EH (cell line): Measurements from ENCODE around the gene FAM20C.

Experiments used
- DNase-seq: peaks from one replicate; pipeline ENCODE4 v3.0.0-alpha.2; 2015; ENCODE audit warnings: low read depth

FAM20C gene

DNA sequence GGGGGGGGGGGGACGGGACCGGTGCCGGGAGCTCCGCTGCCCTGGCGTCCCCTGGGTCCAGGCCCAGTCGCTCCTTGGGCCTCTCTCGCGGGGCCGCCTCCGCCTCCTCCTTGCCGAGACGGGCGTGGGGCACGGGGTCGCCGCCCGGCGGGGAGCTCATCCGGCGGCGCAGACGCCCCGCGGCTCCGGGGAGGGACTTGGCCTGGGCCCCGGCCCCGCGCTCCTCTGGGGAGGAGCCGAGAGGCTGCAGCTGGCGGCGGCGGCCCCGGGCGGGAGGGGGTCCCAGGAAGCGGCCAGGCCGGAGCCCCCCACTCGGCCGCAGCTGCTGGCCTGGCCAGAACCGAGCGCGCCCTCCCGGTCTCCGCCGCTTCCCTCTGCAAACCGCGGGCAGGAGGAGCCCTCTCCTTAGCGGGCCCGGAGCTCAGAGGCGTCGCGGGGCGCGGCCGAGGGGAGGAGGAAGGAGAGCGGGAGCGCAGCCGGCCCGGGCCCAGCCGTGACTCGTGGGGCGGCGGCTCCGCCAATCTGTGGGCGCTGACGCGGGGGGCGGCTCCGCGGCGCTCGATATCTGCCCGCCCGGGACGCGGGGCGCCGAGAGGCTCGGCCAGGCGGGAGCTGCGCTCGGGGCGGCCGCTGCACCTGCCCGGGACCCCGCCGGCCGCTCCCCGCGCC lies at the start of gene FAM20C:
Gene FAM20C (plus strand): TSS at position 591 of the 669 bp plus-strand sequence. CDS start 629 bp downstream, outside the sequence.
- DNase-seq = peak; percentile 87

DNA sequence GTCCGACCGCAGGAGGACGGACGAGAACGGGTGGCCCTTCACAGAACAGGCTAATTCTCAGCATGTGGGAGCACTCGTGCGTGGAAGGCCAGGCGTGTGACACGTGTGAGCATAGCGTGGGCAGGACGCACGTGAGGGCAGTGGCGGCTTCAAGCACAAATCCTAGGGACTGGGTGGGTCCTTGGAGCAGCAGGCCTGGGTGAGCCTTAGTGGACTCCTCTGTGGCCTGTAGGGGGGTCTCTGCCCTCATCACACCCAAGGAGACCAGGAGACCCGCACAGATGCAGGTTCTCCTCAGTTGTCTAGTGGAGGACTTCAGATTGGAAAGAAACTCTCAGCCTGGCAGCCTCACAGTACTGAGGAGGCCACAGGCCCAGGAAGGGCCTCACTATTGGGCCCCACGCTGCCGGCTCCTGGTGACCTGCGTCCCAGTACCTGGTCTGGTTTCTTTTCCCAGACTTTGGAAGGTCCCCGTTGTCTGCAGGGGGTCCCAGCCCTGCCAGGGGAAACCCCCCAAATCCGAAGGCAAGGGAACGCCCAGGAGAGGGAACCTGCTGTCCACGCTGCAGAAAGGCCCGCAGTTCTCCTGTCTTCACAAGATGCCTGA lies 49.1 kb upstream of the FAM20C start:
- DNase-seq = no peak

DNA sequence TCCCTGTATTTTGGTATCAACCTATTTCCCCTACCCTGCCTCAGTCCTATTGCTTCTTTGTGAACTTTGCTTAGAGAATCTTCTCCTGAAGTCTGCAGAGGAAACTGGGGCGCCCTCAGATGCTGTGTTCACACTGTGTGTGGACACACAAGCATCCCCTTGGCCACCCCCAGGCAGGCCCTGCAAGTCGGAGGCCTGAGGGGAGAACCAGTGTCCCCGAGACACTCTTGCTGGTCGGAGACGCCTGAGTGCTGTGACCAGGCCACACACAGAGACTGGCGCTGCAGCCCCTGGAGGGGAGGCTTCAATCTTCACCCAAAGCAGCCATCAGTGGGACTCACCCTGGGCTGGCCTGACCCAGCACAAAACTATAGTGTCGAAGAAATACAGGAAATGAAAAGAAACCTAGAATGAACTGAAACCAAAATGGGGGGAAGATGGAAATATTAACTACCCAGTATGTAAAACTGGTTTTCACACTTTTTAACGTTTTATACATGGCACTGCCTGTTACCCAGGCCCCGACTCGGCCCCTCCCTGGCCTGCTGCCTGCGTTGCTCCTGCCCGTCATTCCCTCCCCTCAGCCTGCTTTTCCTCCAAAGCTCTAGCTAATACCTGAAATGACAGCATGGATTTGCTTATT lies 48.4 kb upstream of the FAM20C start:
- no peak for DNase-seq

DNA sequence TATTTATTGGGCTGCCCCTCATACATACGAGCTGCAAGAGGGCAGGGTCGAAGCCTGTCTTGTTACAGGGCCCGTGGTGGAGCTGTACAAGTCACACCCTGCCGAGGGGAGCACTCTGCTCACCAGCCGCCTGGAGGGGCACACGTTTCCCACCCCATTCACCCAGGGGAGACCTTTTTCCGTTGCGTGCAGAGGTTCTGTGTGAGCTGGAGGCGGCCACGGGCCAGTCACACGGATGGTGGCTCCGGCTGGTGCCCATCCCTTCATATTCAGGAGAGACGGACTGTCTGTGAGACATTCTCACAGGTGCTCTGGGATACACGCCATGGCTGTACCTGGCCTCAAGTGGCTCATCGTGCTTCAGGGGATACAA lies 47.9 kb upstream of the FAM20C start:
- no peak for DNase-seq

DNA sequence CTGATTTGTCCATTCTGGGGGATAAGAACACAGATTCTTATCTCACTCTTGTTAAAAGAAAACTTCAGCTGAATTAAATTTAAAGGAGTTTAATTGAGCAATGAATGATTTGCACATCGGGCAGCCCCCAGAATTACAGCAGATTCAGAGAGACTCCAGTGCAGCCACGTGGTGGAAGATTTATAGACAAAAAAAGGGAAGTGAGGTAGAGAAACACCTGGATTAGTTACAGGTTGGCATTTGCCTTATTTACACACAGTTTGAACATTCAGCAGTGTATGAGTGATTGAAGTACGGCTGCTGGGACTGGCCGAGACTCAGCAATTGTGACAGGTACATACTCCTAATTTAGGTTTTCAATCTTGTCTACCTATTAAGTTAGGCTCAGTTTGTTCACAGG lies 46.5 kb upstream of the FAM20C start:
- DNase-seq = no peak

DNA sequence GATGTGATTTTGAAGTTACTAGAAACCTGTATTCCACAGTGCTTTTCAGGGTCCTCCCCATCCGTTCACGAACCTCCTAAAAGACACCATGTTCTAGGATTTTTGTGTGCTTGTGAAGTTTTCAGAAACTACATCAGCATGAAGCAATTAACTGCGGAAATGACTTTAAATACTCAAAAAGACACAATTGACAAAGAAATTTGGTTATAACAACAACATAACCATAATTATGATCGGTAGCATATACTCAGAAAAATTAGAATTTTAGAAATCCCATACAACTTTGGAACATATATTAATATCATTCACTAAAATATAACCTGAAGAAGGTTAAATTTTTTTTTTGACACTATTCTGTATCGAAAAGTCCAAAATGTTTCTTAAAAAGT lies 43.8 kb upstream of the FAM20C start:
- DNase-seq = no peak

DNA sequence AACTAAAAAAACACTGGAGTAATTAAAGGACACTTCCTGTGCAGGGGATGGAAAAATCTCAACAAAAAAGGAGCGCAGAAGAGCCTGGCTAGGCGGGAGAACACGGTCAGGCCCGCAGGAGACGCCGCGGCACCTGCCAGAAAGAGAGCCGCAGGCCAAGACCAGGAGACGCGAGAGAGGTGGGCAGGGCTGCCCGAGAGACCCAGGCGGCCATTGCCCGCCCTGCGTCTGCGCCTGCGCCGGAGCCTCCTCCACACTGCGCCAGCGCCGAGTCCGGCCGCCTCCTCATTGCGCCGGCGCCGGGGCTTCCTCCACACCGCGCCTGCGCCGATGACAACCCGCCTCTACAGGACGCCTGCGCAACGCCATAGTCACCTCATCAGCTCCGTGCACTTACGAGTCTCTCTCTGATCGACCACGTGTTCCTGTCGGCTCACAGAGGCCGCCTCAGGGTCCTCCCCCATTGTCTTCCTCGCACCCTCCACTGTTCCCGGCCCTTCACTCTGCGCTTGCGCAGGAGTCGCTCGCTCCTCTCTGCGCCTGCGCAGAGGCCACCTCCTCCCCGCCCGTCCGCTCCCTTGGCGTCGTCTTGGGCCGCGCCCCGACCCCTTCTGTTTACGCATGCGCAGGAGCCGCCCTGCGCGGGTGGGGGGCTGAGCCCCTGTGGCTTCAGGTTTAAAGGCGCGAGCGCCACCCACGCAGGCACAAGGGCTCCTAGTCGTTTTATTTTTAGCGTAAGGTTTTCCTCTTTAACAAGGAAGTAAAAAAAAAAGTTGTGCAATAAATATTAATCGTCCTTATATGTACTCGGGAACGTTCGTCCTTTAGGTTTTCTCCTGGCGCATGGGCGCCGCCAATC lies 43.2 kb upstream of the FAM20C start:
- DNase-seq = peak; percentile 100

DNA sequence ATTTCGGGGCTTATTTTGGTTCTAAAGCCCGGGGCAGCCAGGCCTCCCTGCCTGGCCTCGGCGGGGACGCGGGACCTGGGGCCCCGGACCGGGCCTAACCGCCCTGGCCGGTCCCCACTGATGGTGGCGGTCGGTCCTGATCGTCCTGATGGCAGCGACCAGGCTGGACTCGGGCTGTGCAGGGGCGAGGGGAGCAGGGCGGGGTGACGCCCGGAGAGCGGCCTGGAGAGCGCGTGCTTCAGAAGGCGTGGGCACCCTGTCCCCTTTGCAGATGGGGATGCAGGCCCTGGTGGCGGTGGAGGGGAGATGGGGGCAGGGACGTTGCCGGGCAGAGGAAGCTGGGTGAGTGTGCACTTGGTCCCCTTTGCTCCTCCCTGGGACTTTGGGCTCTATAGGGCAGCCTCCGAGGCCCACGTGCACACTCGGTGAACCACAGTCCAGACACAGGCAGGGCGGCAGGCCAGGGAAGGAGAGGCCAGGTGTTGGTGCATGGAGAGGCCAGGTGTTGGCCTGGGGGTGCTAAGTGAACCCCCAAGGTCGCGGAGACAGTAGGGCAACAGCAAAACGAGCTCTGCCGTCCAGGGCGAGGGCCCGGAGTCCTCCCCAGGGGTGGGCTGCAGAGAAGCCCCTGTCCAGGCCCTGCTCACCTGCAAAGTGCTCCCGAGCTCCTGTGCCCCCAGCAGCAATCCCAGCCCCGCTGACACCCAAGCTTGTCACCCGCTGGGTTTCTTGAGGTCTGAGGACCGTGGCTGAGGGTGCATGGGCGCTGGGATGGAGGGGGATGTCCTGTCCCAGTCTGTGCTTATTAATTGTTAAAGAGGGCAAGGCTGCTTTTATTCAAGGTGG lies 42.4 kb upstream of the FAM20C start:
- peak; percentile 16 for DNase-seq

DNA sequence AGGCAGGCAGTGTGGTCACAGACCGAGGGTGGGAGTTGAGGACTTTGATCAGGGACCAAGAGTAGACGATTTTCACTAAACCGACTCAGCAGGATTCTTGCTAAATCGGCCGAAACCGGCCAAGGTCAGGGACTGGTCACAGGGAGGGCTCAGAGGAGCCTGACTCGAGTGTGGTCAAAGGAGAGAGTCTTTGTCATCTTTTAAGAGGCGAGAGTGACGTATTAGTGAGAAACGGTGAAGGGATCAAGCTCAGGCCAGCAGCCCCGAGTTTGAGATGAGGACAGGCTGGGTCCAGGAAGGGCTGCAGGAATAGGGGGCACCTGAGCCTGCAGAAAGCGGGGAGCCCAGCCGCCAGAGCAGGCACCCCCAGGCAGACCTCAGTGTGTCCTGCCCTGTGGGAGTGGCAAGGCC lies 41.6 kb upstream of the FAM20C start:
- peak; percentile 12 for DNase-seq

DNA sequence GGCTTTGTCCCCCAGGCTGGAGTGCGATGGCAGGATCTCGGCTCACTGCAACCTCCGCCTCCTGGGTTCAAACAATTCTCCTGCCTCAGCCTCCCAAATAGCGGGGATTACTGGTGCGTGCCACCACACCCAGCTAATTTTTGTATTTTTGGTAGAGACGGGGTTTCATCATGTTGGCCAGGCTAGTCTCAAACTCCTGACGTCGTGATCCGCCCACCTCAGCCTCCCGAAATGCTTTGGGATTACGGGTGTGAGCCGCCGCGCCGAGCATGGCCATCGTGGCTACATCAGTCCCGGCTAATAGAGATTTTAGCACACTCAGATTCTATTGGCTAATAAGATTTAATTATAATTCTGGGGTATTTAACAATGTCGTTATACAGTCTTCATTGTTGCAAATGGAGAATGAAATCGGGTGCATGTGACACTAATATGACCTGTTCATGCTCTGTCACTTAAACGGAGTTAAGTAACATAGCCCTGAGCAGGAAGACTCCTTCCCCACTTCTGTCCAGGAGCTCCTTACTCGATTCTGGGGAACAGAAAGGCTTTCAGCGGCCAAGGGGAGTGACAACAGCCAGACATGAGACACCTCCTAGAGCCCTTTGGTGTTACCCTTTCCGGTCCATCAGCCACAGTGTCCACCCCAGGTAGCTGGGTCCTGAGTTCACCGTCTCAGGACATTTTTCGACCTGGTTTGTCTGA lies 40.9 kb upstream of the FAM20C start:
- DNase-seq = no peak

DNA sequence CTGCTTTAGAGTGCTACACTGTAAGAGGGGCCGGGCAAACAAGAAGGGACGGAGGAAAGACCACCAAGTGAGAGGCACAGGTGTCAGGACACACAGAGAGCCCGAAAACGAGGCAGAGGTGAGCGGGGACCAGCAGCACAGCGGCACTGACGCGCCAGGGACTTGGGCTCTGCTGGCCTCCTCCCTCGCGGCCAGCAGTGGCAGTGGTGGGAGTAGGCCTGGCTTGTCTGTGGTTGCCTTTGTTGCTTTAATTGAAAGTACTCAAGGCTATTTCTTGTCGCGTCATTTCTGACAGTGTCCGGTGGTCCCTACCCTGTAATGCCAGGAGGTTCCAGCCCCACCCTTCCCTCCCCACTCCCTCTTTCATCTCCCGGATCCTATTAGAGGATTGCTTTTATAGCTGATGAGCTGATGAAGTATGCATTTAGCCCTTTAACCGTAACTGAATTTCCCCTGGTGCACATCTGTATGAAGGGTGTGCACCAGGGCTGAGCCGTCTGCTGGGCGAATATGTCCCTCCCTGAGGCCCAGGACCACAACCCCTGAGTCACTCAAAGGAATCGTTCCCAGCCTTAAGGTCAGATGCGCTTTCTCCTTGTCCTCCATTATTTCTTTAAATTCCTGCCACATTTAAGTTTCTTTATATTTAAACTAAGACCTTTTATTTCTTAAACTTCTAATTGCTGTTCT lies 39.5 kb upstream of the FAM20C start:
- no peak for DNase-seq

DNA sequence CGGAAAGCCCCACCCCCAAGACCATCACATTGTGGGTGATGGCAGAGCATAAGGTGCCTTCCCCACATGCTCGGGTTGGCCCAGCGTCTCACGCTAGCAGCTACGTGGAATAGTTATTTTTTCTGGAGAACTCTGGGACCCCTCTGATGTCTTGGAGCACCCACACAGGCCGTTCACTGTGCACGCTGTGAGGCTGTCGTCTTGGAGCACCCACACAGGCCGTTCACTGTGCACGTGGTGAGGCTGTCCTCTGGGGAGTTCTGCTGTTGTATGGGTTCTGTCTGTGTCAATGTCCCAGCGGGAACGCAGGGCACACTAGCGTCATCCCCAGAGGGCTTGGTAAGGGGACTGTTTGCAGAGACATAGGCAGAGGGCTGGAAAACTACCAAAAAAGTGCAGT lies 38.8 kb upstream of the FAM20C start:
- no peak for DNase-seq

DNA sequence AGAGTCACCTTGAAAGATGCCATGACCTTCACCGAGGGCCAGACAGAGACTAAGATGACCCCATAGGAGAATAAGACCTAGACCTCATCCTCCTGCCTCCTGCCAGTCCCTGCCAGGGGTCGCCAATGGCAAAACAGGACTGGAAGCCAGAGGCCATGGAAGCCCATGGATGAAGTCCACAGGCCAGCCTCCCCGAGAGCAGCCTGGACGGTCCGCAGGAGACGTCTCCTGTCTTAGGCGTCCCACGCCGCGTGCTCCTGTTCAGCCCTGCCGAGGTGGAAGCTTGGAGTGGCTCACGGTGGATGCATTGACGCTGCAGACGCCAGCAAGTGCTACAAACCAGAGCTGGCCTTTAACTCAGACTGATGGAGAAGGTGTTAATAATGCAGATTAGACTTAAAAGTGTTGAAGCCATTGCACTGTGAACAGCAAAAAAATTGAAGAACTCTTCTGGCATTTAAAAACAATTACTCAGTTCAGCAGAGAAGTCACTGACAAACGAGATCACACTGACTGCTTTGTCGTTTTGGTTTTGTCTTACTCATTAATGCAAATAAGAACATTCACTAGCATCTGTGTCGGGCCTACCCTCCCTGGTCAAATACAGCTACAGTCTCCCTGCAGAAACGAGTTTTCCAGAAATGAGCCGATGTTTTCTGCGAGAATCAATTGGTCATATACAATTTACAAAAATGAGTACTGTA lies 38.1 kb upstream of the FAM20C start:
- no peak for DNase-seq

DNA sequence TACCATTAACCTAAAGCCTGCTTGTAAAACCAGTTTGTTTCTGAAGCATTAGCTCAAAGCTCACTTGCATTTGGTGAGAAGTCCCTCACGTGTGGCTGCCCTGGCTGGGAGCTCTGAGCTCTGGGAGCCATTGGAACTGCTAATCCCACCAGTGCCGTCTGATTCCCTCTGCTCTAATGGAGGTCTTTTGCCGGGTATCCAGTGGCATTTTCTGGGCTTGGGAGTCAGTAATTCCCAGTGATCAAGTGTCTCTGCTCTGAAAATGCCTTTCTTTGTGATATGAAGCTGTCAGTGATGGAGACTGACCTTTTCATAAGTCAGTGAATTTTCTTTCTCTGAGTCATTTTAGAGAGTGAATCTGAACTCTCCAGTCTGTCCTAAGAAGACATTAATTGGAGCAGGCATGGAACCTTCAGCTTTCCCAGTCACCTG lies 36.9 kb upstream of the FAM20C start:
- DNase-seq = peak; percentile 56

DNA sequence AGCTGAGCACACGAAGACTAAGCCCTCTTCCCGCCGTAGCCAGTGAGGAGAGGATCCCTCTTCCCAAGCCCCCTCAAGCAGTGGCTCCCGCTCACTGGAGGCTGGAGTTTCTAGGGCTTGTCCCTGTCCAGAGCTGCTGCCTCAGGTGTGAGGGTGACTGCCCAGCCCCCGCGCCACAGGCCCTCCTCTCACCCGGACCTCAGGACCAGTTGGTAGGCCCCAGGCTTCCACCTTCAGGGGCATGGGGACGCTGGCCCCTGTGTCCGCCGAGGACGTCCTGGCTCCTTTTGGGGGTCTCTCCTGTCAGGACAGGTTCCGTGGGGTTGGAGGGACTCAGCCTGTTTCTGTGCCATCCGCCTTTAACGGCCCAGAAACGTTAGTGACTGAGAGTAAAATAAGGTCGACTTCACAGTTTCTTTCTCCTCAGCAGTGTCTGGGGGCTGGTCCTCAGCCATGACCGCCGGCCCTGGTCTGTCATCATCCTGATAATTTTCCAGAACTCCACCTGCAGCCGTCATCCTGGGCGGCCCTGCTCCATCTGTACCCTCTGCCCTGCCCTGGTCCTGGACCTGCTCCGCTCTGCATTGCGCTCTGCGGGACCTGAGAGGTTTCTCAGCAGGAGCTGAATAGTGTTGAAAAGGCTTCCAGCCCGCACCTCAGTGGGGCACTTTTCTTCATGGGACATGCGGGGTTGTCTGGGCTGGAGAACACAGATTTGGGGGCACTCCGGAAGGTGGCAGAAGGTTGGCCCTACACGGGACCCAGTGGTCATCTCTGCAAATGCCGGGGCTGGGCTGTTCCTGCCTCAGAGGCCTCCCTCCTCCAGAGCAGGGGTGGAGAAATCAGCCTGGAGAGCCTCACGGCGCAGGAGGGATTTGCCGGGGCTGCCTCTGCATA lies 36.0 kb upstream of the FAM20C start:
- no peak for DNase-seq

DNA sequence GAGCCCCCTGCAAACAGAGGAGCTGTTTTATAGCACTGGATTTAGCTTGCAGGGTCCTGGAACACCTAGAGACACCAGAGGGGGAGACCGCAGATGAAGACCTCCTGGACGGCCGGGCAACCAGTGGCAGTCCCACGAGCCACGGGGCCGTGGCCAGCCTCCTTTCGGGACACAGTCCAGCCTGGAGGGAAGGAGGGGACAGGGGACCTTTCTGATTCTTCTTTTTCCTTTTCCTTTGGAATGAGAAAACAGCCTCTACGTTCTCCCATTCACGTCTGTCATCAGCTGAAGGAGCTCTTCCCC lies 35.4 kb upstream of the FAM20C start:
- no peak for DNase-seq

DNA sequence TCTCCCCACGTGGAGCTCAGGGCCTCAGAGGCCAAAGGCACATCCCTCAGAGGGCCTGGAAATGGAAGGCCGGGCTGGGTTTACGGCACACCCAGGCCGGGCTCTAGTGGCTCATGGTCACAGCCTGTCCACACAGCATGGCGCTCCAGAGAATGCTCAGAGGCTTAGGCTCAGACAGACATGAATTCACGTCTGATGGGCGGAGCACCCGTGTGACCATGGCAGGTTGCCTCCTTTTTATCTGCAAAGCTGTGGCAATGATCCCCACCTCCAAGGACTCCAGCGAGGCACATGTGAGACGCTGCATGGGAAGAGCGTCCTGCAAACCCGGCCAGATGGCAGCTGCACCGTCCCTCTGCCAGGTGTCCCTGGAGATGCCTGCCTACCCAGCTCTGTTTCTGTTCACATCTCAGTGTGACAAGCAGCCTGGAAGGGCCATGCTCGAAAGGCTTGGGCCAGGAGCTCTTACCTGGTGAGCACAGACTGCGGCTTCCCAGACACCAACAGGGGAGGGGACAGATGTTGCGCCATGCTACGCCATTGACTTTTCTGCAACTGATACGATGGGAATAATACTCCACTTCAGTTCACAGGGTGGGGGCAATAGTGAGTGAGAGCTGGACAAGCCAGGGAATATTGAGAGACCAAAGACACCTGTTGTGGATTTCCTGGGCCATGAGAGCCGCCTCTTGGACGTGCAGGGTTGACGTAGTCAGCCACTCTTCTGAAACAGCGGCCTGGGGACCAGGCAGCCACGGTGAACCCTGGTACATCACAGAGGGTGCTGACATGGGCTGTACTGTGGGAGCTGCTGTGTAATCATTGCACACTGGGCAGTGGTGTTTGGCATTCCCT lies 34.4 kb upstream of the FAM20C start:
- DNase-seq = no peak

DNA sequence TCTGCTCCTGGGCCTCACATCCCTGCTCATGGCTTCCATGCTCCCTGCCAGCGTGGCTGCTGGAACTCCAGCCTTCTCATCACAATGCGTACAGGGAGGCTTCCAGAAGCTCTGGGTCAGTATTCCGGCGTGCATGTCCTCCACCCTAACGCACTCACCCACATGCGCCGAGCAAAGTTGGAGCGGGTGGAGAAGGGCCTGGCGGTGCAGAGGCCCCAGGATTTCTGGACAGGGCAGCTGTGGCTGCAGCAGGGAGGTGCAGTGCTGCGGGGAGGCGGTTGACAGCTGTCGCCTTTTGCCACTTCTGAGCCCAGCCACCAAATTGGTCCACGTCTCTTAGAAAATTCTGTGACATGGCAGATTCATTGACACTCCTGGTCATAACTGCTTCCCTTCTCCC lies 33.6 kb upstream of the FAM20C start:
- no peak for DNase-seq
